AG10803 (cell line): ENCODE data around the gene MDM2.
"Not testable (repeated sequence)": the region's sequence is repeated elsewhere in the genome, so short reads cannot be mapped to it uniquely, and the experiment has no call there.

Source experiments
- DNase-seq: peaks from one replicate; pipeline ENCODE4 v3.0.0; 2010; ENCODE audit warnings: low read depth
- H3K4me3 ChIP-seq: 2 replicates; pipeline ENCODE4 v1.5.1; 2011; ENCODE audit warnings: mild to moderate bottlenecking, low read length, control low read depth
- TF ChIP-seq, protein P1 (sequence below): conservative IDR thresholded peaks from 2 replicates; pipeline ENCODE4 v1.5.1; 2011; ENCODE audit warnings: mild to moderate bottlenecking, low read length, control low read depth, inconsistent platforms

Gene MDM2

GRCh38 chr12:68805592-68806120 is 2.3 kb upstream of the MDM2 start:
- TF ChIP-seq, protein P1, sequence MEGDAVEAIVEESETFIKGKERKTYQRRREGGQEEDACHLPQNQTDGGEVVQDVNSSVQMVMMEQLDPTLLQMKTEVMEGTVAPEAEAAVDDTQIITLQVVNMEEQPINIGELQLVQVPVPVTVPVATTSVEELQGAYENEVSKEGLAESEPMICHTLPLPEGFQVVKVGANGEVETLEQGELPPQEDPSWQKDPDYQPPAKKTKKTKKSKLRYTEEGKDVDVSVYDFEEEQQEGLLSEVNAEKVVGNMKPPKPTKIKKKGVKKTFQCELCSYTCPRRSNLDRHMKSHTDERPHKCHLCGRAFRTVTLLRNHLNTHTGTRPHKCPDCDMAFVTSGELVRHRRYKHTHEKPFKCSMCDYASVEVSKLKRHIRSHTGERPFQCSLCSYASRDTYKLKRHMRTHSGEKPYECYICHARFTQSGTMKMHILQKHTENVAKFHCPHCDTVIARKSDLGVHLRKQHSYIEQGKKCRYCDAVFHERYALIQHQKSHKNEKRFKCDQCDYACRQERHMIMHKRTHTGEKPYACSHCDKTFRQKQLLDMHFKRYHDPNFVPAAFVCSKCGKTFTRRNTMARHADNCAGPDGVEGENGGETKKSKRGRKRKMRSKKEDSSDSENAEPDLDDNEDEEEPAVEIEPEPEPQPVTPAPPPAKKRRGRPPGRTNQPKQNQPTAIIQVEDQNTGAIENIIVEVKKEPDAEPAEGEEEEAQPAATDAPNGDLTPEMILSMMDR = no peak
- peak; percentile 50 for DNase-seq
- no peak overlapping the region for H3K4me3 ChIP-seq

GRCh38 chr12:68806488-68807237 is 1.3 kb upstream of the MDM2 start:
- DNase-seq = no peak
- TF ChIP-seq, protein P1 = no peak
- no peak overlapping the region for H3K4me3 ChIP-seq

- DNase-seq = not testable (repeated sequence)
- H3K4me3 ChIP-seq = peak overlapping the region; percentile 97
Measured at GRCh38 chr12:68807274-68807575, 752 bp upstream of the MDM2 start.

- H3K4me3 ChIP-seq = peak overlapping the region; percentile 97
- DNase-seq = peak; percentile 94
- TF ChIP-seq, protein P1 = no peak
Measured at GRCh38 chr12:68808388-68809189, 612 bp downstream of the MDM2 start.

DNA sequence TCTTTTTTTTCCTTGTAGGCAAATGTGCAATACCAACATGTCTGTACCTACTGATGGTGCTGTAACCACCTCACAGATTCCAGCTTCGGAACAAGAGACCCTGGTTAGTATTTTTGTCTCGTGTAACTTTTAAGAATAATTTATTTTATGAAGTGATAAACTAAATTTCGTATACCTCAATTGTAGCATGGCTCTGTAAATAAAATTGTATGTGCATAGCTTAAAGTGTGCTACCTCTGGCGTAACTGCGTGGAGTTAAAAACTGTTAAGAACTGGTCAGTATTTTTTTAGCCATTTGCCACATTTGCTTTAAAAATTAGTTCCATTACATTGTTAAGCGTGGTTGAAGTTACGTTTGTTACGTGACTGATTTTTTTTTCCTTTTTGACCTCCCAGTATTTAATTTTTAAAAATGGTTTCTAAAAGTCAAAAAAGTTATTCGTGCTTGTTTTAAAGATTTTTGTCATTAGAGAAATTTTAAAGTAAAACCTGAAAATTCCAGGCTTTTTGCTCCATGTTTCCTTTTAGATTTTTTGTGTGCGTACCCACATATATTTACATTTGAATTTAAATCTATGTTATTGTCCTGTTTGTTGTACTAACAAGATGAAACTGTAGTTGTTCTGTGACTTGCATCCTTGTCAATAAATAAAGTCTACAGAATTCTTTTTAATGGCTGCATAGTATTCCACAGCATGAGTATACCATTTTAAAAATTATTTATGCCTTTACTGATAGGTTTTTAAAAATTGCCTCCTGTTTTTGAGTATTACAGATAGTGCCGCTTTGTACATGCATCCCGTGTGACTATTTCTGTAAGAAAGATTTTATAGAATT is 1.4 kb downstream of the MDM2 start:
- H3K4me3 ChIP-seq = peak overlapping the region; percentile 97
- TF ChIP-seq, protein P1 = no peak
- DNase-seq = peak; percentile 38

- DNase-seq = not testable (repeated sequence)
- peak overlapping the region; percentile 97 for H3K4me3 ChIP-seq
Measured at GRCh38 chr12:68810027-68810389, 2.0 kb downstream of the MDM2 start.

- peak overlapping the region; percentile 36 for H3K4me3 ChIP-seq
- DNase-seq = not testable (repeated sequence)
Measured at GRCh38 chr12:68811573-68811972, 3.6 kb downstream of the MDM2 start.

- H3K4me3 ChIP-seq = peak overlapping the region; percentile 36
- no peak for DNase-seq
- TF ChIP-seq, protein P1 = no peak
Measured at GRCh38 chr12:68812553-68813241, 4.7 kb downstream of the MDM2 start.
